GM23338 (cell line): ENCODE data around the gene LMAN2L. TPM values are rescaled to one million over a fixed set of nuclear protein-coding genes. Genes with fewer than 3 reads are reported as not detected.

ENCODE experiments used
- ATAC-seq: fragments of 200-7000 bp; cut with Tn5 transposase; 3 replicates; pipeline ENCODE4 v1.9.1; 2020
- DNase-seq: peaks from one replicate; pipeline ENCODE4 v3.0.0-alpha.2; 2015; ENCODE audit warnings: low spot score
- H2AFZ ChIP-seq: fragments of 200-600 bp; sonication (generic); 2 replicates; pipeline ENCODE4 v1.8.0; 2016; ENCODE audit warnings: antibody characterized with exemption, mild to moderate bottlenecking, moderate library complexity
- H3F3A ChIP-seq: fragments of 200-600 bp; sonication (generic); replicated peaks from 2 replicates; pipeline ENCODE4 v1.8.0; 2017; ENCODE audit warnings: antibody characterized with exemption, mixed run types, low read depth
- H3K27ac ChIP-seq: fragments of 200-600 bp; sonication (generic); 2 replicates; pipeline ENCODE4 v1.6.1; 2016; ENCODE audit warnings: low read depth
- H3K27me3 ChIP-seq: fragments of 200-600 bp; sonication (generic); 2 replicates; pipeline ENCODE4 v1.8.0; 2016; ENCODE audit warnings: mild to moderate bottlenecking, mixed run types, moderate library complexity; ENCODE audit not compliant: insufficient read depth
- H3K36me3 ChIP-seq: fragments of 200-600 bp; sonication (generic); 2 replicates; pipeline ENCODE4 v1.8.0; 2016; ENCODE audit warnings: mild to moderate bottlenecking; ENCODE audit not compliant: insufficient read depth
- H3K4me1 ChIP-seq: fragments of 200-600 bp; sonication (generic); 2 replicates; pipeline ENCODE4 v1.8.0; 2016; ENCODE audit warnings: mild to moderate bottlenecking, moderate library complexity; ENCODE audit not compliant: insufficient read depth
- H3K4me2 ChIP-seq: fragments of 200-600 bp; sonication (generic); 2 replicates; pipeline ENCODE4 v1.7.1; 2017; ENCODE audit warnings: mixed run types
- H3K4me3 ChIP-seq: fragments of 200-600 bp; sonication (generic); 2 replicates; pipeline ENCODE4 v1.6.1; 2016; ENCODE audit warnings: mixed run types
- H3K79me2 ChIP-seq: fragments of 200-600 bp; sonication (generic); replicated peaks from 2 replicates; pipeline ENCODE4 v1.8.0; 2017; ENCODE audit warnings: mild to moderate bottlenecking; ENCODE audit not compliant: insufficient read depth
- H3K9me2 ChIP-seq: fragments of 200-600 bp; sonication (generic); 2 replicates; pipeline ENCODE4 v1.8.0; 2017; ENCODE audit not compliant: insufficient read depth
- H4K20me1 ChIP-seq: fragments of 200-600 bp; sonication (generic); replicated peaks from 2 replicates; pipeline ENCODE4 v1.8.0; 2017; ENCODE audit warnings: mild to moderate bottlenecking; ENCODE audit not compliant: insufficient read depth
- H3K27ac Mint-ChIP-seq: 2 replicates; pipeline ENCODE4 v1.8.0; 2020; ENCODE audit warnings: inconsistent platforms, mild to moderate bottlenecking, moderate library complexity, mixed read lengths
- H3K27me3 Mint-ChIP-seq: 3 replicates; pipeline ENCODE4 v1.8.0; 2022; ENCODE audit warnings: low read depth, mild to moderate bottlenecking, moderate library complexity, mixed read lengths, inconsistent platforms; ENCODE audit not compliant: insufficient read depth, poor library complexity
- H3K36me3 Mint-ChIP-seq: 3 replicates; pipeline ENCODE4 v1.8.0; 2021; ENCODE audit warnings: low read depth, mild to moderate bottlenecking, inconsistent platforms, moderate library complexity, mixed read lengths
- H3K4me1 Mint-ChIP-seq: 3 replicates; pipeline ENCODE4 v1.8.0; 2020; ENCODE audit warnings: mild to moderate bottlenecking, inconsistent platforms, mixed read lengths
- H3K4me3 Mint-ChIP-seq: 3 replicates; pipeline ENCODE4 v1.8.0; 2021; ENCODE audit warnings: moderate library complexity, mild to moderate bottlenecking, inconsistent platforms, mixed read lengths
- H3K9me3 Mint-ChIP-seq: 3 replicates; pipeline ENCODE4 v1.8.0; 2020; ENCODE audit warnings: moderate library complexity, mild to moderate bottlenecking, inconsistent platforms, mixed read lengths
- CREB1 ChIP-seq: fragments of 250-450 bp; sonication (Bioruptor Pico); IDR thresholded peaks from 2 replicates; pipeline ENCODE4 v1.5.0; 2020; ENCODE audit warnings: low read depth, mild to moderate bottlenecking, moderate library complexity
- JUNB ChIP-seq: IDR thresholded peaks from one replicate; pipeline ENCODE4 v1.6.1; 2016; ENCODE audit warnings: antibody characterized with exemption; ENCODE audit not compliant: unreplicated experiment
- NANOG ChIP-seq: IDR thresholded peaks from 2 replicates; pipeline ENCODE4 v1.6.1; 2016; ENCODE audit warnings: antibody characterized with exemption, borderline replicate concordance
- POLR2AphosphoS5 ChIP-seq: IDR thresholded peaks from 2 replicates; pipeline ENCODE4 v1.6.1; 2016; ENCODE audit warnings: antibody characterized with exemption, low read depth
- STAT1 ChIP-seq: IDR thresholded peaks from one replicate; pipeline ENCODE4 v1.6.1; 2016; ENCODE audit warnings: antibody characterized with exemption; ENCODE audit not compliant: unreplicated experiment
- ZNF331 ChIP-seq: fragments of 250-450 bp; sonication (Bioruptor Pico); IDR thresholded peaks from 2 replicates; pipeline ENCODE4 v1.5.0; 2020; ENCODE audit warnings: low read depth, mild to moderate bottlenecking, moderate library complexity
- polyA plus RNA-seq: library from polyadenylated mRNA; unstranded; fragments of >200 nt; fragmentation: Nextera tagmentation; extraction: Ambion mirVana; gene quantifications from 2 replicates; pipeline ENCODE4 v1.2.1, GENCODE V29; 2016
- total RNA-seq: library from RNA; depleted of rRNA; stranded (reverse); fragments of >200 nt; shearing (Covaris generic); gene quantifications from 2 replicates; pipeline ENCODE4 v1.2.3, GENCODE V29; 2014
- TF ChIP-seq, protein P1 (sequence below), 2 experiments: fragments of 200-600 bp in 1 of 2; sonication (generic) in 1 of 2; conservative IDR thresholded peaks; 2 replicates each; pipeline versions ENCODE4 v1.5.1 to v1.6.1; 2016 to 2017; ENCODE audit warnings: antibody characterized with exemption in 2 of 2, low read depth in 2 of 2, mild to moderate bottlenecking in 2 of 2, moderate library complexity in 1 of 2
- TF ChIP-seq, protein P2 (sequence below): fragments of 250-450 bp; sonication (Bioruptor Pico); IDR thresholded peaks from 2 replicates; pipeline ENCODE4 v1.5.0; 2020; ENCODE audit warnings: mild to moderate bottlenecking, moderate library complexity

The LMAN2L gene
- total and polyA plus RNA-seq, 2 experiments from 2014 or later: 11.8 to 15.8 TPM

DNA sequence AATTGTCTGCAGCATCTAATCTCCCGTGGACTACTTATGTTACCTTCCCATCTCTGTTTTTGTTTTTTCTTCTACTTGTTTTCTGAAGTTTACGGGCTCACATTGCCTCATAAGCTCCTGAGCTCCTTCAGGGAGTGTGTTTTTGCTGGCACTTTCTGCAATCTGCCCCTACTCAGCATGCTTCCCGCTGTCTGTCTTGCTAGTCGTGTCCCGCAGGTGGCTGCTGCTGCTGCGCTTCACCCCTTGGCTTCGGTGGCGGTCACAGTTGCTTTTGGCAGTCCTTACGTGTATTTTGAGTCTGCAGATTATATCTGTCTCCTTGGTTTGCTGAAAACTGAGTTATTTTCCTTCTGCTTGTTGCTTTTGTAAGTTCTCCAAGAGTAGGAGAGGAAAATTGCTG is 60.0 kb downstream of the LMAN2L start:
- no peak overlapping the region for H3K27ac Mint-ChIP-seq
- no peaks in the 10 kb centered on the region for H3F3A ChIP-seq
- no peaks in the 10 kb centered on the region for H3K4me1 ChIP-seq
- no peaks in the 10 kb centered on the region for H4K20me1 ChIP-seq
- no peak overlapping the region for H3K4me3 ChIP-seq
- H3K36me3 Mint-ChIP-seq: no peaks in the 10 kb centered on the region
- H3K27me3 ChIP-seq: no peaks in the 10 kb centered on the region
- no peaks in the 10 kb centered on the region for H3K79me2 ChIP-seq
- peak; percentile 34 for DNase-seq
- TF ChIP-seq CREB1 (CRISPR knock-in tag): no peak
- no peak for TF ChIP-seq ZNF331 (CRISPR knock-in tag)
- no peak for TF ChIP-seq NANOG
- no peak for TF ChIP-seq STAT1
- no peak overlapping the region for H3K4me3 Mint-ChIP-seq
- peak overlapping the region; percentile 83 for H2AFZ ChIP-seq
- H3K9me3 Mint-ChIP-seq: no peaks in the 10 kb centered on the region
- no peaks in the 10 kb centered on the region for H3K9me2 ChIP-seq
- peak; percentile 70 for ATAC-seq
- H3K27me3 Mint-ChIP-seq: peaks cover 4% of the 10 kb centered on the region
- no peak overlapping the region for H3K4me2 ChIP-seq
- no peaks in the 10 kb centered on the region for H3K36me3 ChIP-seq
- H3K4me1 Mint-ChIP-seq: peaks cover 11% of the 10 kb centered on the region
- no peak overlapping the region for H3K27ac ChIP-seq

DNA sequence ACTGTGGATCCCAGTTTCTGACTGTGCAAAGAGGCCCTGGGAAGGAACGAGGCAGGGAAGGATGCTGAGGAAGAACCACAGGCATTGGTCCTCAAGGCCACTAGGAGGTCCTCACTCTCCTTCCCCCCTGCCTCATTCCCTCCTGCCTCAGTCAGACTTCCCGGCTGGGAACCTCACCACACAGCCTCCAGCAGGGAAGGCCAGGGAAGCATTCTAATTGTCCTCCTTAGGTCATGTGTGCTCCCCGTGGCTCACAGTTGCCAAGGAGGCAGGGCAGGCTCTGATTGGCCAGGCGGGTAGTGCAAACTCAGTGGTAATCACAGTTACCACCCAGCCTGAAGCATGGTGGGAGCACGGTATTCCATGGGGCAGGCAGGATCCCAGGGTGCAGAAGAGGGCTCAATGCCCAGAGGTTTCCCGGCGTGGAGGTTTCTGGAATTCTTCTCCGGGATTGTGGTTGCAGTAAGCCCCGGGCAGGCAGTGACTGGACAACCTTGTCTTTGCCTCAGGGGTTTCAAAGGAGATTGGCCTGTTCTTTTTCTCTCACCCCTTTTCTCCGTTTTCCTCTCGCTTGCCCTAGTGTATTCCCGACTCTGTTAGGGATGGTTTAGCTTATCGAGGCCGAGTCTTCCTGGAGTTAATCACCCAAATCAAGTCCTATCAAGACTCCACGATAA is 70.2 kb downstream of the LMAN2L start:
- peaks cover 5% of the 10 kb centered on the region; the same call in 1 of the 3 replicates for H3K4me1 Mint-ChIP-seq
- Histone ChIP-seq H3K4me3 (no peak overlapping the region), H3K27me3 (no peaks in the 10 kb centered on the region), H4K20me1 (no peaks in the 10 kb centered on the region), H2AFZ (0 out of 2 replicates have a peak overlapping the region, but pooled peaks have one; percentile 7), H3K79me2 (no peaks in the 10 kb centered on the region), H3K4me1 (no peaks in the 10 kb centered on the region), H3K9me2 (no peaks in the 10 kb centered on the region), H3F3A (no peaks in the 10 kb centered on the region), H3K27ac (no peak overlapping the region), H3K4me2 (no peak overlapping the region), H3K36me3 (no peaks in the 10 kb centered on the region)
- DNase-seq (no peak), ATAC-seq (peak; percentile 23; the same call in 1 of the 3 replicates)
- peaks cover 17% of the 10 kb centered on the region for H3K27me3 Mint-ChIP-seq
- no peak overlapping the region for H3K27ac Mint-ChIP-seq
- no peaks in the 10 kb centered on the region; the same call in 2 of the 3 replicates for H3K36me3 Mint-ChIP-seq
- TF ChIP-seq ZNF331 (CRISPR knock-in tag): no peak
- TF ChIP-seq, protein P1, sequence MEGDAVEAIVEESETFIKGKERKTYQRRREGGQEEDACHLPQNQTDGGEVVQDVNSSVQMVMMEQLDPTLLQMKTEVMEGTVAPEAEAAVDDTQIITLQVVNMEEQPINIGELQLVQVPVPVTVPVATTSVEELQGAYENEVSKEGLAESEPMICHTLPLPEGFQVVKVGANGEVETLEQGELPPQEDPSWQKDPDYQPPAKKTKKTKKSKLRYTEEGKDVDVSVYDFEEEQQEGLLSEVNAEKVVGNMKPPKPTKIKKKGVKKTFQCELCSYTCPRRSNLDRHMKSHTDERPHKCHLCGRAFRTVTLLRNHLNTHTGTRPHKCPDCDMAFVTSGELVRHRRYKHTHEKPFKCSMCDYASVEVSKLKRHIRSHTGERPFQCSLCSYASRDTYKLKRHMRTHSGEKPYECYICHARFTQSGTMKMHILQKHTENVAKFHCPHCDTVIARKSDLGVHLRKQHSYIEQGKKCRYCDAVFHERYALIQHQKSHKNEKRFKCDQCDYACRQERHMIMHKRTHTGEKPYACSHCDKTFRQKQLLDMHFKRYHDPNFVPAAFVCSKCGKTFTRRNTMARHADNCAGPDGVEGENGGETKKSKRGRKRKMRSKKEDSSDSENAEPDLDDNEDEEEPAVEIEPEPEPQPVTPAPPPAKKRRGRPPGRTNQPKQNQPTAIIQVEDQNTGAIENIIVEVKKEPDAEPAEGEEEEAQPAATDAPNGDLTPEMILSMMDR (conservative IDR thresholded peaks at IDR 0.05; ENCODE audit: low read depth in 2 of 2): no peak
- TF ChIP-seq CREB1 (CRISPR knock-in tag): no peak
- no peak for TF ChIP-seq JUNB
- no peak for TF ChIP-seq POLR2AphosphoS5
- no peak overlapping the region for H3K4me3 Mint-ChIP-seq
- peaks cover 4% of the 10 kb centered on the region; the same call in 2 of the 3 replicates for H3K9me3 Mint-ChIP-seq

DNA sequence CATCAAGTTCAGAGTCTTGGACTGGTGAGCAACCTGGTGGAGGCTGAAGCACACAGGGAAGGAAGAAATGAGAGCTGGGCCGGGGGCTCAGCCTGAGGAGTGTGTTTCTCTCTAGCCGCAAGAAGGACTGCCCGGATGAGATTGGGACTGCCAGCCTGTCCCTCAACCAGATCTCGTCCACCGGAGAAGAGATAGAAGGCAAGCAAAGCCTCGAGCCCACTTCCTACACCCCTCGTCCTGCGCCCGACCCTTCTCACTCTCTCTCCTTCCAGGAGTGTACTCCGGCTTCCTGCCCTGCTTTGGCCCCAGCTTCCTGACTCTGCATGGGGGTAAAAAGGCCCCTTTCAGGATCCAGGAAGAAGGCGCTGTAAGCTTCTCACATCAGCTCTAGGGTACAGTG is 71.1 kb downstream of the LMAN2L start:
- Mint-ChIP-seq H3K4me3 (no peak overlapping the region), H3K27ac (peak overlapping the region; percentile 34; the same call in 1 of the 2 replicates), H3K36me3 (no peaks in the 10 kb centered on the region; the same call in 2 of the 3 replicates), H3K4me1 (peaks cover 5% of the 10 kb centered on the region; the same call in 1 of the 3 replicates), H3K27me3 (peaks cover 17% of the 10 kb centered on the region), H3K9me3 (peaks cover 10% of the 10 kb centered on the region)
- 0 out of 2 replicates have a peak overlapping the region, but pooled peaks have one; percentile 18 for H2AFZ ChIP-seq
- no peaks in the 10 kb centered on the region for H3K79me2 ChIP-seq
- no peaks in the 10 kb centered on the region for H3K36me3 ChIP-seq
- no peaks in the 10 kb centered on the region for H3K4me1 ChIP-seq
- no peak for DNase-seq
- H3K4me3 ChIP-seq: no peak overlapping the region
- H3K9me2 ChIP-seq: no peaks in the 10 kb centered on the region
- H3K27me3 ChIP-seq: no peaks in the 10 kb centered on the region
- H3K4me2 ChIP-seq: no peak overlapping the region
- no peaks in the 10 kb centered on the region for H4K20me1 ChIP-seq
- H3F3A ChIP-seq: no peaks in the 10 kb centered on the region
- no peak overlapping the region for H3K27ac ChIP-seq
- ATAC-seq: peak; percentile 25; the same call in 2 of the 3 replicates
- TF ChIP-seq ZNF331 (CRISPR knock-in tag) (no peak), POLR2AphosphoS5 (no peak), CREB1 (CRISPR knock-in tag) (no peak)
- TF ChIP-seq, protein P2, sequence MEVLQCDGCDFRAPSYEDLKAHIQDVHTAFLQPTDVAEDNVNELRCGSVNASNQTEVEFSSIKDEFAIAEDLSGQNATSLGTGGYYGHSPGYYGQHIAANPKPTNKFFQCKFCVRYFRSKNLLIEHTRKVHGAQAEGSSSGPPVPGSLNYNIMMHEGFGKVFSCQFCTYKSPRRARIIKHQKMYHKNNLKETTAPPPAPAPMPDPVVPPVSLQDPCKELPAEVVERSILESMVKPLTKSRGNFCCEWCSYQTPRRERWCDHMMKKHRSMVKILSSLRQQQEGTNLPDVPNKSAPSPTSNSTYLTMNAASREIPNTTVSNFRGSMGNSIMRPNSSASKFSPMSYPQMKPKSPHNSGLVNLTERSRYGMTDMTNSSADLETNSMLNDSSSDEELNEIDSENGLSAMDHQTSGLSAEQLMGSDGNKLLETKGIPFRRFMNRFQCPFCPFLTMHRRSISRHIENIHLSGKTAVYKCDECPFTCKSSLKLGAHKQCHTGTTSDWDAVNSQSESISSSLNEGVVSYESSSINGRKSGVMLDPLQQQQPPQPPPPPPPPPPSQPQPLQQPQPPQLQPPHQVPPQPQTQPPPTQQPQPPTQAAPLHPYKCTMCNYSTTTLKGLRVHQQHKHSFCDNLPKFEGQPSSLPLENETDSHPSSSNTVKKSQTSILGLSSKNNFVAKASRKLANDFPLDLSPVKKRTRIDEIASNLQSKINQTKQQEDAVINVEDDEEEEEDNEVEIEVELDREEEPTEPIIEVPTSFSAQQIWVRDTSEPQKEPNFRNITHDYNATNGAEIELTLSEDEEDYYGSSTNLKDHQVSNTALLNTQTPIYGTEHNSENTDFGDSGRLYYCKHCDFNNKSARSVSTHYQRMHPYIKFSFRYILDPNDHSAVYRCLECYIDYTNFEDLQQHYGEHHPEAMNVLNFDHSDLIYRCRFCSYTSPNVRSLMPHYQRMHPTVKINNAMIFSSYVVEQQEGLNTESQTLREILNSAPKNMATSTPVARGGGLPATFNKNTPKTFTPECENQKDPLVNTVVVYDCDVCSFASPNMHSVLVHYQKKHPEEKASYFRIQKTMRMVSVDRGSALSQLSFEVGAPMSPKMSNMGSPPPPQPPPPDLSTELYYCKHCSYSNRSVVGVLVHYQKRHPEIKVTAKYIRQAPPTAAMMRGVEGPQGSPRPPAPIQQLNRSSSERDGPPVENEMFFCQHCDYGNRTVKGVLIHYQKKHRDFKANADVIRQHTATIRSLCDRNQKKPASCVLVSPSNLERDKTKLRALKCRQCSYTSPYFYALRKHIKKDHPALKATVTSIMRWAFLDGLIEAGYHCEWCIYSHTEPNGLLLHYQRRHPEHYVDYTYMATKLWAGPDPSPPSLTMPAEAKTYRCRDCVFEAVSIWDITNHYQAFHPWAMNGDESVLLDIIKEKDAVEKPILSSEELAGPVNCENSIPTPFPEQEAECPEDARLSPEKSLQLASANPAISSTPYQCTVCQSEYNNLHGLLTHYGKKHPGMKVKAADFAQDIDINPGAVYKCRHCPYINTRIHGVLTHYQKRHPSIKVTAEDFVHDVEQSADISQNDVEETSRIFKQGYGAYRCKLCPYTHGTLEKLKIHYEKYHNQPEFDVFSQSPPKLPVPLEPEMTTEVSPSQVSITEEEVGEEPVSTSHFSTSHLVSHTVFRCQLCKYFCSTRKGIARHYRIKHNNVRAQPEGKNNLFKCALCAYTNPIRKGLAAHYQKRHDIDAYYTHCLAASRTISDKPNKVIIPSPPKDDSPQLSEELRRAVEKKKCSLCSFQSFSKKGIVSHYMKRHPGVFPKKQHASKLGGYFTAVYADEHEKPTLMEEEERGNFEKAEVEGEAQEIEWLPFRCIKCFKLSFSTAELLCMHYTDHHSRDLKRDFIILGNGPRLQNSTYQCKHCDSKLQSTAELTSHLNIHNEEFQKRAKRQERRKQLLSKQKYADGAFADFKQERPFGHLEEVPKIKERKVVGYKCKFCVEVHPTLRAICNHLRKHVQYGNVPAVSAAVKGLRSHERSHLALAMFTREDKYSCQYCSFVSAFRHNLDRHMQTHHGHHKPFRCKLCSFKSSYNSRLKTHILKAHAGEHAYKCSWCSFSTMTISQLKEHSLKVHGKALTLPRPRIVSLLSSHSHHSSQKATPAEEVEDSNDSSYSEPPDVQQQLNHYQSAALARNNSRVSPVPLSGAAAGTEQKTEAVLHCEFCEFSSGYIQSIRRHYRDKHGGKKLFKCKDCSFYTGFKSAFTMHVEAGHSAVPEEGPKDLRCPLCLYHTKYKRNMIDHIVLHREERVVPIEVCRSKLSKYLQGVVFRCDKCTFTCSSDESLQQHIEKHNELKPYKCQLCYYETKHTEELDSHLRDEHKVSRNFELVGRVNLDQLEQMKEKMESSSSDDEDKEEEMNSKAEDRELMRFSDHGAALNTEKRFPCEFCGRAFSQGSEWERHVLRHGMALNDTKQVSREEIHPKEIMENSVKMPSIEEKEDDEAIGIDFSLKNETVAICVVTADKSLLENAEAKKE (CRISPR knock-in tag): no peak
